ENCODE results near the gene PIWIL4.

PIWIL4 gene

DNA sequence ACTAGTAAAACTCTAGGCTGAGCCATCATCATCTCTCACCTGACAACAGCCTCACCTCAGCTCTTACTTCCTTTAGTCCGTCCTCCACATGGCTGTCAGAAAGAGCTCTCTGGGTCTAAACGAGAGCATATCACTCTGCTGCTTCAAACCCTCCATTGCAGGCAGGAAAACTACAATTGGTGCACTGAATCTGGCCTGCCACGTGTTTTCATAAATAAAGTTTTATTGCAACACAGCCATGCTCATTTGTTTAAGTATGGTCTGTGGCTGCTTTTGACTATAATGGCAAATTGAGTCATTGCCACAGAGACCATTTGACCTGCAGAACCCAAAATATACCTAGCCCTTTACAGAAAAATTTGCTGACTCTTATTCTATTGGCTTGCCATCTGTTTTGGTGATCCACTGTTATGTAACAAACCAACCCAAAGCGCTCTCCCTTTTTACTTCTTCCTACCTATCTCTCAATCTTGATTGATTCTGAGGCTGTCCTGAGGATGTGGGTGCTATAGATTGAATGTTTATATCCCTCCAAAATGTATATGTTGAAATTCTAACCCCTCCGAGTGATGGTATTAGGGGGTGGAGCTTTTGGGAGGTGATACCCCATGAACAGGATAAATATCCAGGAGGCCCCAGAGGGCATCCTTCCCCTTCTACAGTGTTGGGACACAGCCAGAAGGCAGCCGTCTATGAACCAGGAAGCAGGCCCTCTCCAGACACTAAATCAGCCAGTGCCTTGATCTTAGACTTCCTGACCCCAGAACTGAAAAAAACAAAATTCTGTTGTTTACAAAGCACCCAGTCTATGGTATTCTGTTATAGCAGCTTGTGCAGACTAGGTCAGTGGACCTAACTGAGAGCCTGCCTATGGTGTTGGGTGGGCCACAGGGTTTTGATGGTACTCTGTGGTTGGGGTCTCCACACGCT, 99.9 kb downstream of the PIWIL4 start:
- no peak for DNase-seq

DNA sequence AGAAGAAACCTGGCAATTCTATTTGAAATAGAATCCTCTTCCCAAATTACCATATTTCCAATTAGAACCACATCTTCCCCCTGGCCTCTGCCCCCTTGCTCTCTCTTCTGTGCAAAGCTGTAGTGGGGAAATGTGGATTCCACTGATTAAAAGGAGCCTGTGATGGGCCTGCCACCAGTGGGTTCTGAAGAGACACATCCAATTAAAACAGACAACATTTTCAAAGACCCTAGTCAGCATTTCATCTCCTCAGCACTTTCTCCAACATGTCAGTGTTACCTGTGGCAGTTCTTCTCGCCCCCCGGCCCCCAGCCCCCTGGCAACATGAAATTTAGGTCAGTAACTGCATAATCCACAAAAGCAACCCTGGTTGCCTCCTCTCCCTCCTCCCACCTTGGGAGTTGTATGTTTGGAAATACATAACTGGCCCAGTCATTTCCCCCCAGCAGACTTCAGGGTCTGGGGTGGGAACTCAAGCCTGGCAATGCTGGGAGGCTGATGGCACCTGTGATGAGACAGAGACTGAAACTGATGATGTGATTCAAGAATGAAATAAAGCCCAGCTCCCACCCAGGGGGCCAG, 101.1 kb downstream of the PIWIL4 start:
- DNase-seq = no peak

DNA sequence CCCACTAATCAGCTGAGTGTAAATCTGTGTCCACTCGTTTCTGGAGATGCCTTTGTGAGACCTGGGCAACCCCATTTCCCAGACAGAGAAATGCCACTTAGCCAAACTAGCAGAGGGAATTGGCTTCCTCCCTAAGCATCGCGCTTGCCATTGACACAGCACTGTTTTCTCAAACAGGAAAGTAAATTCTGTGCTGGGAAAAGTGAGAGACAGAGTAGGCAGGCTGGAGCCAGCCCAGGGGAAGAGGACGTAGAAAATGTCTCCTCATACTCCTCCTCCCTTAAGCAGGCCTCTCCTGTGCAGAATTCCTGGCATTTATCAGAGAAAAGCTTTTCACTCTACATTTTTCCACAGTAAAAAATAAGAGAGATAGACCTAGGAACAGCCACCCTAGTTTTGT, 101.9 kb downstream of the PIWIL4 start:
- no peak for DNase-seq
